HepG2 (cell line): Measurements from ENCODE around the gene WDR82. TPM values are rescaled to one million over a fixed set of nuclear protein-coding genes. Genes with fewer than 3 reads are reported as not detected.

Source experiments
- ATAC-seq: fragments of 200-7000 bp; cut with Tn5 transposase; 3 replicates; pipeline ENCODE4 v1.9.1; 2020; ENCODE audit warnings: mild to moderate bottlenecking, moderate library complexity
- BruUV-seq: library from RNA; stranded (reverse); fragments of 400-500 nt; replicated peaks from 2 replicates; lab custom pipeline; 2021; lab: Mats Ljungman, UMichigan
- CTCF ChIA-PET: fragments of 300-600 bp; formaldehyde crosslinking; extraction: SDS; loops from one replicate; lab custom pipeline; 2021; ENCODE audit warnings: low total read pairs, inconsistent platforms, low intra/inter-chr PET ratio; lab: Yijun Ruan, JAX
- POLR2A ChIA-PET: fragments of 350-600 bp; sonication (Branson Sonifier 250); formaldehyde crosslinking; loops from one replicate; lab custom pipeline; 2020; ENCODE audit warnings: antibody characterized with exemption, inconsistent platforms; lab: Yijun Ruan, JAX
- DNase-seq: peaks from one replicate; pipeline ENCODE4 v3.0.0-alpha.2; 2015; ENCODE audit warnings: low spot score
- FAIRE-seq: peaks from 3 replicates; lab custom pipeline; 2011; peaks lifted over from hg19 to GRCh38; lab: Jason Lieb, UNC
- H2AFZ ChIP-seq: one replicate; pipeline ENCODE4 v1.6.1; 2011; ENCODE audit warnings: low read length, inconsistent platforms
- H3K27ac ChIP-seq: fragments of 300-600 bp; 3 replicates; pipeline ENCODE4 v1.8.0; 2011; ENCODE audit warnings: mixed run types, mild to moderate bottlenecking, mixed read lengths, low read length, inconsistent platforms; ENCODE audit not compliant: insufficient read depth; ENCODE audit errors: extremely low read length
- H3K27me3 ChIP-seq, 2 experiments: fragments of 200-600 bp in 1 of 2; 2 replicates in 1 of 2; 3 replicates in 1 of 2; pipeline versions ENCODE4 v1.6.0 to v1.8.0; 2011; ENCODE audit warnings: low read length in 2 of 2, mild to moderate bottlenecking in 2 of 2, moderate library complexity in 2 of 2, inconsistent platforms in 1 of 2; ENCODE audit not compliant: insufficient read depth in 2 of 2, control insufficient read depth in 1 of 2
- H3K36me3 ChIP-seq, 2 experiments: fragments of 200-600 bp in 1 of 2; replicated peaks in 1 of 2; 2 replicates in 1 of 2; 3 replicates in 1 of 2; pipeline versions ENCODE4 v1.5.1 to v1.8.0; 2011; ENCODE audit warnings: low read length in 2 of 2, inconsistent platforms in 1 of 2; ENCODE audit not compliant: insufficient read depth in 2 of 2, control insufficient read depth in 1 of 2
- H3K4me1 ChIP-seq: 2 replicates; pipeline ENCODE4 v1.5.1; 2012; ENCODE audit warnings: low read length, inconsistent platforms; ENCODE audit not compliant: insufficient read depth
- H3K4me2 ChIP-seq: 2 replicates; pipeline ENCODE4 v1.6.0; 2011; ENCODE audit warnings: low read depth, low read length, inconsistent platforms
- H3K4me3 ChIP-seq, 3 experiments: fragments of 200-600 bp in 1 of 3; sonication (generic), shearing (Covaris generic) in 1 of 3; replicated peaks in 1 of 3; 2 replicates each; pipeline ENCODE4 v1.5.1; 2011 to 2016; ENCODE audit warnings: low read length in 3 of 3, inconsistent platforms in 2 of 3, low read depth in 2 of 3, mild to moderate bottlenecking in 2 of 3, control low read depth in 1 of 3, mixed read lengths in 1 of 3; ENCODE audit not compliant: insufficient read depth in 1 of 3
- H3K79me2 ChIP-seq: one replicate; pipeline ENCODE4 v1.6.1; 2011; ENCODE audit warnings: low read length, inconsistent platforms; ENCODE audit not compliant: insufficient read depth
- H3K9ac ChIP-seq: 2 replicates; pipeline ENCODE4 v1.6.0; 2011; ENCODE audit warnings: mild to moderate bottlenecking, low read depth, low read length, inconsistent platforms; ENCODE audit not compliant: insufficient read depth
- H3K9me3 ChIP-seq: 2 replicates; pipeline ENCODE4 v1.5.1; 2012; ENCODE audit warnings: mild to moderate bottlenecking, low read length
- H4K20me1 ChIP-seq: 2 replicates; pipeline ENCODE4 v1.6.0; 2011; ENCODE audit warnings: inconsistent platforms, mild to moderate bottlenecking, low read length, moderate library complexity; ENCODE audit not compliant: insufficient read depth
- FOXM1 ChIP-seq: sonication (generic); formaldehyde crosslinking; IDR thresholded peaks from 2 replicates; pipeline ENCODE4 v1.5.0; 2020; ENCODE audit warnings: missing genetic modification reagents
- KAT2B ChIP-seq: fragments of 150-350 bp; IDR thresholded peaks from 2 replicates; pipeline ENCODE4 v1.6.1; 2014; ENCODE audit warnings: low read depth, low read length, borderline replicate concordance
- MBNL3 ChIP-seq: fragments of 250-450 bp; sonication (Bioruptor Pico); conservative IDR thresholded peaks from 2 replicates; pipeline ENCODE4 v1.8.0; 2022; ENCODE audit warnings: mild to moderate bottlenecking, inconsistent platforms
- MTF2 ChIP-seq: sonication (generic); formaldehyde crosslinking; IDR thresholded peaks from 2 replicates; pipeline ENCODE4 v1.5.0; 2020; ENCODE audit warnings: missing genetic modification reagents, borderline replicate concordance
- SATB2 ChIP-seq: sonication (generic); formaldehyde crosslinking; IDR thresholded peaks from 2 replicates; pipeline ENCODE4 v1.5.0; 2020; ENCODE audit warnings: missing genetic modification reagents
- ZNF224 ChIP-seq: sonication (generic); formaldehyde crosslinking; IDR thresholded peaks from 2 replicates; pipeline ENCODE4 v1.5.0; 2020; ENCODE audit warnings: mild to moderate bottlenecking, missing genetic modification reagents
- ZNF263 ChIP-seq: sonication (generic); formaldehyde crosslinking; IDR thresholded peaks from 2 replicates; pipeline ENCODE4 v1.4.0; 2020; ENCODE audit warnings: missing genetic modification reagents
- ZNF329 ChIP-seq: sonication (generic); formaldehyde crosslinking; IDR thresholded peaks from 2 replicates; pipeline ENCODE4 v1.9.0; 2021; ENCODE audit warnings: low read depth, mild to moderate bottlenecking, missing genetic modification reagents
- ZNF562 ChIP-seq: sonication (generic); formaldehyde crosslinking; IDR thresholded peaks from 2 replicates; pipeline ENCODE4 v1.8.0; 2022; ENCODE audit warnings: missing genetic modification reagents, borderline replicate concordance
- ZNF564 ChIP-seq: sonication (generic); formaldehyde crosslinking; IDR thresholded peaks from 2 replicates; pipeline ENCODE4 v1.8.1; 2023; ENCODE audit warnings: mild to moderate bottlenecking, missing genetic modification reagents
- WGBS: methylation state at CpG from one replicate; pipeline ENCODE4 v1.1.6; 2017; ENCODE audit warnings: low lambda C conversion rate; 5-methylcytosine and 5-hydroxymethylcytosine counted together
- in situ Hi-C: cut with HindIII; loops from 2 replicates; pipeline ENCODE4 v1.10.0; 2017; ENCODE audit warnings: low pct_unique_long_range_greater_than_20kb; ENCODE audit not compliant: extremely low pct_ligation_motif_present
- intact Hi-C: fragments of 100-400 bp; cut with micrococcal nuclease; formaldehyde crosslinking; loops from one replicate; pipeline ENCODE4 v1.10.0; 2022; ENCODE audit not compliant: unreplicated experiment
- polyA plus RNA-seq, 8 experiments: library from polyadenylated mRNA; depleted of rRNA in 3 of 8; stranded (reverse) in 7 of 8; unstranded in 1 of 8; fragments of >200 nt; fragmentation: Illumina TruSeq in 4 of 8; extraction: Trizol in 4 of 8; gene quantifications; 2 replicates each; pipeline versions ENCODE4 v1.2.1 to v1.2.3, GENCODE V29; 2011 to 2016; ENCODE audit warnings: low read depth in 4 of 8, missing spikeins in 1 of 8, mixed read lengths in 1 of 8; ENCODE audit not compliant: insufficient read depth in 1 of 8
- total RNA-seq, 5 experiments: library from RNA; depleted of rRNA; stranded (reverse); fragments of >200 nt; fragmentation: Illumina TruSeq; extraction: Trizol; gene quantifications; 2 replicates each; pipeline ENCODE4 v1.2.3, GENCODE V29; 2016; ENCODE audit warnings: low read depth in 1 of 5
- TF ChIP-seq, protein P1 (sequence below): sonication (generic); formaldehyde crosslinking; IDR thresholded peaks from 2 replicates; pipeline ENCODE4 v1.4.0; 2020; ENCODE audit warnings: missing genetic modification reagents, mild to moderate bottlenecking, borderline replicate concordance
- TF ChIP-seq, protein P2 (sequence below): sonication (generic); formaldehyde crosslinking; IDR thresholded peaks from 2 replicates; pipeline ENCODE4 v1.5.0; 2020; ENCODE audit warnings: mild to moderate bottlenecking, missing genetic modification reagents, borderline replicate concordance
- TF ChIP-seq, protein P3 (sequence below): sonication (generic); formaldehyde crosslinking; IDR thresholded peaks from 2 replicates; pipeline ENCODE4 v1.9.0; 2021; ENCODE audit warnings: missing genetic modification reagents, mild to moderate bottlenecking, borderline replicate concordance

Gene WDR82
- total and polyA plus RNA-seq, 2 of the 13 experiments (the other 11 are each of a cell fraction or from before 2014, with no cell fraction given) = 39.1 to 59.5 TPM

DNA sequence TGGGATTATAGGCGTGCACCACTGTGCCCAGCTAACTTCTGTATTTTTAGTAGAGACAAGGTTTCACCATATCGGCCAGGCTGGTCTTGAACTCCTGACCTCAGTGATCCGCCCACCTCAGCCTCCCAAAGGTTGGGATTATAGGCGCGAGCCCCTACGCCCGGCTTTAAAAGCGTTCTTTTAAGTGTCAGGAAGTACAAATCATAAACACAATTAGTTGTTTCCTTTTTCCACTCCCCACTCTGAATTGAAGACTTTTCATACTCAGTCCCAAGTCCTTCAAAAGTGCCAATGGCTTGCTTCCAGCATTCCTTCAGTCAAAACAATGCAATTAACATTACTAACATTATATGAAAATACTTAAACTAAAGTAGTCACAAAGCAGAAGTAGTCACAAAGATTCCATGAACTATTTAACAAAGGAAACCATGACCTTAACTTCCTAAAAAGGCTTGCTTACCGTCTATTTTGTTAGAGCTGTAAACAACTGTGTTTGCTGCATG is 8.1 kb downstream of the WDR82 start:
- ATAC-seq (no peak), DNase-seq (no peak), FAIRE-seq (no peak)
- no peak overlapping the region for H3K4me3 ChIP-seq
- ChIA-PET POLR2A (interaction anchor here (1.5 kb wide), 1 partner anchor 30 kb away, joined by 3 read pairs; no protein-coding TSS in a partner anchor), CTCF (no interaction called here)
- 86% methylated on average over 9 of the region's 9 CpGs for WGBS
- H3K27ac ChIP-seq = no peak overlapping the region
- in situ Hi-C loops = no loop called here
- intact Hi-C loops = loop anchor here (2.0 kb wide), 1 partner anchor 20 kb away; no protein-coding TSS in a partner anchor
- H3K79me2 ChIP-seq = peaks cover 73% of the 10 kb centered on the region
- no TSS peak for BruUV-seq
- no peaks in the 10 kb centered on the region for H3K9me3 ChIP-seq
- peaks cover 51% of the 10 kb centered on the region for H4K20me1 ChIP-seq
- H3K4me2 ChIP-seq = no peak overlapping the region
- peaks cover 18 to 66% of the 10 kb centered on the region in 2 experiments for H3K36me3 ChIP-seq
- H3K27me3 ChIP-seq = no peaks in the 10 kb centered on the region
- H3K4me1 ChIP-seq = peaks cover 45% of the 10 kb centered on the region
- H3K9ac ChIP-seq = no peak overlapping the region
- H2AFZ ChIP-seq = no peak overlapping the region
- TF ChIP-seq, protein P1, sequence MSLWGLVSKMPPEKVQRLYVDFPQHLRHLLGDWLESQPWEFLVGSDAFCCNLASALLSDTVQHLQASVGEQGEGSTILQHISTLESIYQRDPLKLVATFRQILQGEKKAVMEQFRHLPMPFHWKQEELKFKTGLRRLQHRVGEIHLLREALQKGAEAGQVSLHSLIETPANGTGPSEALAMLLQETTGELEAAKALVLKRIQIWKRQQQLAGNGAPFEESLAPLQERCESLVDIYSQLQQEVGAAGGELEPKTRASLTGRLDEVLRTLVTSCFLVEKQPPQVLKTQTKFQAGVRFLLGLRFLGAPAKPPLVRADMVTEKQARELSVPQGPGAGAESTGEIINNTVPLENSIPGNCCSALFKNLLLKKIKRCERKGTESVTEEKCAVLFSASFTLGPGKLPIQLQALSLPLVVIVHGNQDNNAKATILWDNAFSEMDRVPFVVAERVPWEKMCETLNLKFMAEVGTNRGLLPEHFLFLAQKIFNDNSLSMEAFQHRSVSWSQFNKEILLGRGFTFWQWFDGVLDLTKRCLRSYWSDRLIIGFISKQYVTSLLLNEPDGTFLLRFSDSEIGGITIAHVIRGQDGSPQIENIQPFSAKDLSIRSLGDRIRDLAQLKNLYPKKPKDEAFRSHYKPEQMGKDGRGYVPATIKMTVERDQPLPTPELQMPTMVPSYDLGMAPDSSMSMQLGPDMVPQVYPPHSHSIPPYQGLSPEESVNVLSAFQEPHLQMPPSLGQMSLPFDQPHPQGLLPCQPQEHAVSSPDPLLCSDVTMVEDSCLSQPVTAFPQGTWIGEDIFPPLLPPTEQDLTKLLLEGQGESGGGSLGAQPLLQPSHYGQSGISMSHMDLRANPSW (CRISPR knock-in tag) = no peak
- TF ChIP-seq KAT2B (no peak), ZNF562 (no peak), ZNF263 (CRISPR knock-in tag) (no peak), MTF2 (CRISPR knock-in tag) (no peak), ZNF224 (CRISPR knock-in tag) (no peak), MBNL3 (CRISPR knock-in tag) (no peak), SATB2 (CRISPR knock-in tag) (no peak), FOXM1 (CRISPR knock-in tag) (no peak), ZNF564 (CRISPR knock-in tag) (no peak), ZNF329 (CRISPR knock-in tag) (no peak)
- TF ChIP-seq, protein P2, sequence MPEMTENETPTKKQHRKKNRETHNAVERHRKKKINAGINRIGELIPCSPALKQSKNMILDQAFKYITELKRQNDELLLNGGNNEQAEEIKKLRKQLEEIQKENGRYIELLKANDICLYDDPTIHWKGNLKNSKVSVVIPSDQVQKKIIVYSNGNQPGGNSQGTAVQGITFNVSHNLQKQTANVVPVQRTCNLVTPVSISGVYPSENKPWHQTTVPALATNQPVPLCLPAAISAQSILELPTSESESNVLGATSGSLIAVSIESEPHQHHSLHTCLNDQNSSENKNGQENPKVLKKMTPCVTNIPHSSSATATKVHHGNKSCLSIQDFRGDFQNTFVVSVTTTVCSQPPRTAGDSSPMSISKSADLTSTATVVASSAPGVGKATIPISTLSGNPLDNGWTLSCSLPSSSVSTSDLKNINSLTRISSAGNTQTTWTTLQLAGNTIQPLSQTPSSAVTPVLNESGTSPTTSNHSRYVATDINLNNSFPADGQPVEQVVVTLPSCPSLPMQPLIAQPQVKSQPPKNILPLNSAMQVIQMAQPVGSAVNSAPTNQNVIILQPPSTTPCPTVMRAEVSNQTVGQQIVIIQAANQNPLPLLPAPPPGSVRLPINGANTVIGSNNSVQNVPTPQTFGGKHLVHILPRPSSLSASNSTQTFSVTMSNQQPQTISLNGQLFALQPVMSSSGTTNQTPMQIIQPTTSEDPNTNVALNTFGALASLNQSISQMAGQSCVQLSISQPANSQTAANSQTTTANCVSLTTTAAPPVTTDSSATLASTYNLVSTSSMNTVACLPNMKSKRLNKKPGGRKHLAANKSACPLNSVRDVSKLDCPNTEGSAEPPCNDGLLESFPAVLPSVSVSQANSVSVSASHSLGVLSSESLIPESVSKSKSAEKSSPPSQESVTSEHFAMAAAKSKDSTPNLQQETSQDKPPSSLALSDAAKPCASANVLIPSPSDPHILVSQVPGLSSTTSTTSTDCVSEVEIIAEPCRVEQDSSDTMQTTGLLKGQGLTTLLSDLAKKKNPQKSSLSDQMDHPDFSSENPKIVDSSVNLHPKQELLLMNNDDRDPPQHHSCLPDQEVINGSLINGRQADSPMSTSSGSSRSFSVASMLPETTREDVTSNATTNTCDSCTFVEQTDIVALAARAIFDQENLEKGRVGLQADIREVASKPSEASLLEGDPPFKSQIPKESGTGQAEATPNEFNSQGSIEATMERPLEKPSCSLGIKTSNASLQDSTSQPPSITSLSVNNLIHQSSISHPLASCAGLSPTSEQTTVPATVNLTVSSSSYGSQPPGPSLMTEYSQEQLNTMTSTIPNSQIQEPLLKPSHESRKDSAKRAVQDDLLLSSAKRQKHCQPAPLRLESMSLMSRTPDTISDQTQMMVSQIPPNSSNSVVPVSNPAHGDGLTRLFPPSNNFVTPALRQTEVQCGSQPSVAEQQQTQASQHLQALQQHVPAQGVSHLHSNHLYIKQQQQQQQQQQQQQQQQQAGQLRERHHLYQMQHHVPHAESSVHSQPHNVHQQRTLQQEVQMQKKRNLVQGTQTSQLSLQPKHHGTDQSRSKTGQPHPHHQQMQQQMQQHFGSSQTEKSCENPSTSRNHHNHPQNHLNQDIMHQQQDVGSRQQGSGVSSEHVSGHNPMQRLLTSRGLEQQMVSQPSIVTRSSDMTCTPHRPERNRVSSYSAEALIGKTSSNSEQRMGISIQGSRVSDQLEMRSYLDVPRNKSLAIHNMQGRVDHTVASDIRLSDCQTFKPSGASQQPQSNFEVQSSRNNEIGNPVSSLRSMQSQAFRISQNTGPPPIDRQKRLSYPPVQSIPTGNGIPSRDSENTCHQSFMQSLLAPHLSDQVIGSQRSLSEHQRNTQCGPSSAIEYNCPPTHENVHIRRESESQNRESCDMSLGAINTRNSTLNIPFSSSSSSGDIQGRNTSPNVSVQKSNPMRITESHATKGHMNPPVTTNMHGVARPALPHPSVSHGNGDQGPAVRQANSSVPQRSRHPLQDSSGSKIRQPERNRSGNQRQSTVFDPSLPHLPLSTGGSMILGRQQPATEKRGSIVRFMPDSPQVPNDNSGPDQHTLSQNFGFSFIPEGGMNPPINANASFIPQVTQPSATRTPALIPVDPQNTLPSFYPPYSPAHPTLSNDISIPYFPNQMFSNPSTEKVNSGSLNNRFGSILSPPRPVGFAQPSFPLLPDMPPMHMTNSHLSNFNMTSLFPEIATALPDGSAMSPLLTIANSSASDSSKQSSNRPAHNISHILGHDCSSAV = no peak
- TF ChIP-seq, protein P3, sequence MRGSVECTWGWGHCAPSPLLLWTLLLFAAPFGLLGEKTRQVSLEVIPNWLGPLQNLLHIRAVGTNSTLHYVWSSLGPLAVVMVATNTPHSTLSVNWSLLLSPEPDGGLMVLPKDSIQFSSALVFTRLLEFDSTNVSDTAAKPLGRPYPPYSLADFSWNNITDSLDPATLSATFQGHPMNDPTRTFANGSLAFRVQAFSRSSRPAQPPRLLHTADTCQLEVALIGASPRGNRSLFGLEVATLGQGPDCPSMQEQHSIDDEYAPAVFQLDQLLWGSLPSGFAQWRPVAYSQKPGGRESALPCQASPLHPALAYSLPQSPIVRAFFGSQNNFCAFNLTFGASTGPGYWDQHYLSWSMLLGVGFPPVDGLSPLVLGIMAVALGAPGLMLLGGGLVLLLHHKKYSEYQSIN (CRISPR knock-in tag) = no peak
